ENCODE results near the gene TOMM20. TPM values are rescaled to one million over a fixed set of nuclear protein-coding genes. Genes with fewer than 3 reads are reported as not detected.

Gene TOMM20
- total RNA-seq, 4 donors from 2014 or later: 117 to 204 (median 157) TPM

GRCh38 chr1:235069577-235070563 is 58.8 kb downstream of the TOMM20 start:
- intact Hi-C loops (cut with DNase I): loop anchor here (10.0 kb wide), 1 partner anchor 355 kb away; no protein-coding TSS in a partner anchor
- Histone ChIP-seq H3K4me3 (replicated peaks in 1 of 3) (no peak overlapping the region), H3K9me3 (no peaks in the 10 kb centered on the region), H3K27ac (peak overlapping the region; percentile 64 to 92 (median 89)), H3K36me3 (no peaks in the 10 kb centered on the region), H3K27me3 (no peaks in the 10 kb centered on the region), H3K4me1 (peaks cover 53 to 65% of the 10 kb centered on the region in 2 donors)
- peak; percentile 77 to 85 for DNase-seq
- whole genome bisulfite sequencing, 2 donors: 48 to 68% methylated on average over 19 to 29 of the region's 34 CpGs
- TF ChIP-seq CTCF (IDR thresholded peaks at IDR 0.05) (no peak), POLR2A (IDR thresholded peaks at IDR 0.05) (no peak)

GRCh38 chr1:235069176-235069575 is 59.5 kb downstream of the TOMM20 start:
- Histone ChIP-seq H3K36me3 (no peaks in the 10 kb centered on the region), H3K27me3 (no peaks in the 10 kb centered on the region), H3K9me3 (no peaks in the 10 kb centered on the region), H3K4me3 (replicated peaks in 1 of 3) (no peak overlapping the region), H3K4me1 (peaks cover 46 to 58% of the 10 kb centered on the region in 2 donors), H3K27ac (peak overlapping the region; percentile 64 to 92 (median 89))
- 92 to 96% methylated on average over 5 of the region's 5 CpGs for WGBS, 2 donors
- TF ChIP-seq CTCF (IDR thresholded peaks at IDR 0.05): no peak
- no peak for TF ChIP-seq POLR2A (IDR thresholded peaks at IDR 0.05)
- DNase-seq: no peak
- intact Hi-C loops (cut with DNase I): no loop called here

GRCh38 chr1:235068158-235069121 is 60.2 kb downstream of the TOMM20 start:
- Histone ChIP-seq H3K36me3 (no peaks in the 10 kb centered on the region), H3K4me1 (peaks cover 39 to 53% of the 10 kb centered on the region in 2 donors), H3K4me3 (replicated peaks in 1 of 3) (no peak overlapping the region), H3K27ac (peak overlapping the region; percentile 83 to 92 (median 89)), H3K27me3 (no peaks in the 10 kb centered on the region), H3K9me3 (no peaks in the 10 kb centered on the region)
- peak; percentile 26 to 34 for DNase-seq
- TF ChIP-seq POLR2A (IDR thresholded peaks at IDR 0.05) (no peak), CTCF (IDR thresholded peaks at IDR 0.05) (no peak)
- intact Hi-C loops (cut with DNase I): no loop called here
- WGBS, 2 donors: 75% methylated on average over 19 of the region's 19 CpGs

GRCh38 chr1:235067396-235068157 is 61.1 kb downstream of the TOMM20 start:
- Histone ChIP-seq H3K4me1 (peaks cover 35 to 53% of the 10 kb centered on the region in 2 donors), H3K4me3 (replicated peaks in 1 of 3) (no peak overlapping the region), H3K27me3 (no peaks in the 10 kb centered on the region), H3K27ac (peak overlapping the region; percentile 83 to 92 (median 89)), H3K36me3 (no peaks in the 10 kb centered on the region), H3K9me3 (no peaks in the 10 kb centered on the region)
- 29 to 33% methylated on average over 10 to 12 of the region's 12 CpGs for WGBS, 2 donors
- DNase-seq: peak; percentile 92 to 93
- TF ChIP-seq CTCF (IDR thresholded peaks at IDR 0.05) (no peak), POLR2A (IDR thresholded peaks at IDR 0.05) (peak in 1 of 2 donors; percentile 63)
- intact Hi-C loops (cut with DNase I): no loop called here

Measured in thyroid gland (tissue), 4 donors.